ENCODE results near the gene CORO1C. TPM values are rescaled to one million over a fixed set of nuclear protein-coding genes. Genes with fewer than 3 reads are reported as not detected.

The CORO1C gene
- total and polyA plus RNA-seq, 9 of the 15 experiments (the other 6 are each of a cell fraction or from before 2014, with no cell fraction given) = 55.2 to 280 (median 150) TPM

- TF ChIP-seq AFF4 (CRISPR knock-in tag; IDR thresholded peaks at IDR 0.05) (no peak), EP400 (IDR thresholded peaks at IDR 0.05) (no peak), ZNF316 (IDR thresholded peaks at IDR 0.05) (no peak), UBTF (IDR thresholded peaks at IDR 0.05; ENCODE audit: borderline replicate concordance in 1 of 2, low read depth in 2 of 2, low read length in 2 of 2) (no peak), MEF2A (IDR thresholded peaks at IDR 0.05; ENCODE audit: control insufficient read depth, low read depth, low read length) (no peak), ZFP36 (IDR thresholded peaks at IDR 0.05; ENCODE audit: low read depth, low read length, partially characterized antibody) (no peak), ZNF589 (CRISPR knock-in tag; IDR thresholded peaks at IDR 0.05; ENCODE audit: low read depth) (0 out of 2 replicates have a peak, but pooled peaks have one; percentile 49), MBD2 (IDR thresholded peaks at IDR 0.05; ENCODE audit: borderline replicate concordance, low read depth) (no peak), RCOR1 (IDR thresholded peaks at IDR 0.05; ENCODE audit: borderline replicate concordance in 1 of 2, low read depth in 2 of 2, low read length in 2 of 2) (peak in 1 of 2 experiments; percentile 50; a peak in 1 of 4 replicates), ZNF644 (tag; IDR thresholded peaks at IDR 0.05; ENCODE audit: low read depth) (no peak), FOS (IDR thresholded peaks at IDR 0.05; ENCODE audit: extremely low read depth, insufficient read length) (no peak), ZFP30 (CRISPR knock-in tag; IDR thresholded peaks at IDR 0.05; ENCODE audit: borderline replicate concordance) (no peak), RBM25 (IDR thresholded peaks at IDR 0.05; ENCODE audit: low read depth, low read length, severe bottlenecking) (no peak), ZNF184 (CRISPR knock-in tag; IDR thresholded peaks at IDR 0.05) (no peak), NFE2 (IDR thresholded peaks at IDR 0.05; ENCODE audit: low read depth) (no peak), PHB (CRISPR knock-in tag; IDR thresholded peaks at IDR 0.05) (no peak), ZNF23 (CRISPR knock-in tag; IDR thresholded peaks at IDR 0.05) (no peak), POU5F1 (IDR thresholded peaks at IDR 0.05; ENCODE audit: borderline replicate concordance, low read depth, low read length, partially characterized antibody) (no peak), ZNF699 (CRISPR knock-in tag; IDR thresholded peaks at IDR 0.05; ENCODE audit: insufficient replicate concordance) (no peak), ARID3A (IDR thresholded peaks at IDR 0.05; ENCODE audit: borderline replicate concordance, low read depth, low read length) (no peak)
Measured at GRCh38 chr12:108618079-108618952, 113.0 kb downstream of the CORO1C start (continued).
